ENCODE measurements around the gene PPP1R1B.

DNA sequence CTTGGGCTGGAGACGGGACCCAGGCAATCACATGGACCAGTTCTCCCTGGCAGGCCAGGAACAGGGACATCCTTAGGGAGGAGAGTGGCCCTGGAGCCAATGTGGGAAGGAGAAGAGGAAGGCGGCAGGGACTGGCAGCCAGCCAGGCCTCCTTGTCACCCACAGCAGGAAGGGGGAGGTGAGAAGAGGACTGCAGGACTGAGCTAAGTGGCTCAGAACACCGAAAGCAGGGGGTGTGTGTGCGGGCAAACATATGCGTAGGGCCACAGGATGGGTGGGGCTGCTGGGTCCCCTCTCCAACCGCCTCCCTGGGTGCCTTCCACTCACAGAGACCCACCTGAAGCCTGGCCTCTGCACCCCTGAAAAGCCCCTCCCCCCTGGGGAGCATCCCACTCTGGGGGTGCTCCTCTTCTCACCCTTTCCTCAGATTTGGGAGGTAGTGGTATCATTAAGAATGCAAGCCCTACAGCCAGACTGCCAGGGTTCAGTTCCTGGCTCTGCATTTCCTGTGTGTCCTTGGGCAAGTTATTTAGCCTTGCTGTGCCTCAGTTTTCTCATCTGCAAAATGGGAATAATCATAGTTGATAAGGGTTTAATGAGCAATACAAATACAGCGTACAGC is 49.6 kb downstream of the PPP1R1B start:
- TF ChIP-seq TAF1 (IDR thresholded peaks at IDR 0.05; ENCODE audit: low read depth) (no peak), EGR1 (IDR thresholded peaks at IDR 0.05) (no peak), EP300 (IDR thresholded peaks at IDR 0.05; ENCODE audit: borderline replicate concordance) (no peak), CREB1 (IDR thresholded peaks at IDR 0.05; ENCODE audit: low read depth) (no peak)

Measured in Ishikawa (cell line).